Activated CD4-positive, alpha-beta memory T cell treated with anti-CD3 and anti-CD28 coated beads, Interleukin-2, amount 10 ng/mL, durations not matched to agents 7 days and 5 days (primary cell): ENCODE results near the gene KRTAP9-7. TPM values are rescaled to one million over a fixed set of nuclear protein-coding genes. Genes with fewer than 3 reads are reported as not detected.
"Not testable (repeated sequence)": the region's sequence is repeated elsewhere in the genome, so short reads cannot be mapped to it uniquely, and the experiment has no call there.

ENCODE experiments used
- CTCF ChIA-PET: fragments of 350-600 bp; sonication (Branson Sonifier 250); formaldehyde crosslinking; loops from one replicate; lab custom pipeline; 2021; ENCODE audit warnings: antibody characterized with exemption, inconsistent platforms; lab: Charles Lee
- POLR2A ChIA-PET: fragments of 350-600 bp; sonication (Branson Sonifier 250); formaldehyde crosslinking; loops from one replicate; lab custom pipeline; 2021; ENCODE audit warnings: antibody characterized with exemption; lab: Charles Lee
- DNase-seq: peaks from one replicate; pipeline ENCODE4 v3.0.0-alpha.2; 2020
- H3K27ac Mint-ChIP-seq: one replicate; pipeline ENCODE4 v1.8.0; 2021; ENCODE audit warnings: mild to moderate bottlenecking, mixed read lengths
- H3K27me3 Mint-ChIP-seq: one replicate; pipeline ENCODE4 v1.8.0; 2021; ENCODE audit warnings: mixed read lengths
- H3K36me3 Mint-ChIP-seq: one replicate; pipeline ENCODE4 v1.8.0; 2021; ENCODE audit warnings: low read depth, mixed read lengths
- H3K4me1 Mint-ChIP-seq: one replicate; pipeline ENCODE4 v1.8.0; 2021; ENCODE audit warnings: mixed read lengths
- H3K4me3 Mint-ChIP-seq: one replicate; pipeline ENCODE4 v1.8.0; 2021; ENCODE audit warnings: mild to moderate bottlenecking, mixed read lengths
- H3K9me3 Mint-ChIP-seq: one replicate; pipeline ENCODE4 v1.8.0; 2021; ENCODE audit warnings: mixed read lengths
- total RNA-seq, 2 experiments: library from RNA; stranded (reverse); gene quantifications; one replicate each; pipeline ENCODE4 v1.2.3, GENCODE V29; 2021

The KRTAP9-7 gene
- total RNA-seq, result not detected

- DNase-seq, H3K36me3 Mint-ChIP-seq, CTCF ChIA-PET, H3K9me3 Mint-ChIP-seq, H3K4me3 Mint-ChIP-seq, H3K4me1 Mint-ChIP-seq, H3K27ac Mint-ChIP-seq: not testable (repeated sequence)
- peaks cover 14% of the 10 kb centered on the region for H3K27me3 Mint-ChIP-seq
- POLR2A ChIA-PET, result interaction anchor here (0.6 kb wide), 1 partner anchor 12 kb away, joined by 3 read pairs; no protein-coding TSS in a partner anchor
Measured at GRCh38 chr17:41275648-41276190, at the start of gene KRTAP9-7. Gene KRTAP9-7 (plus strand): TSS chr17:41275698. CDS start chr17:41275698, 0 bp downstream.

- ChIA-PET CTCF (no interaction called here), POLR2A (no interaction called here)
- H3K27me3 Mint-ChIP-seq, result peaks cover 10% of the 10 kb centered on the region
- no peak overlapping the region for H3K27ac Mint-ChIP-seq
- no peaks in the 10 kb centered on the region for H3K36me3 Mint-ChIP-seq
- DNase-seq, result no peak
- H3K4me3 Mint-ChIP-seq, result no peak overlapping the region
- H3K9me3 Mint-ChIP-seq, result no peaks in the 10 kb centered on the region
- H3K4me1 Mint-ChIP-seq, result no peaks in the 10 kb centered on the region
Measured at GRCh38 chr17:41226051-41226450, 49.4 kb upstream of the KRTAP9-7 start.

- H3K4me3 Mint-ChIP-seq, POLR2A ChIA-PET, H3K4me1 Mint-ChIP-seq: not testable (repeated sequence)
Measured at GRCh38 chr17:41226598-41227095, 48.9 kb upstream of the KRTAP9-7 start, which contains the start of gene KRTAP9-2. Gene KRTAP9-2 (plus strand): TSS chr17:41226648. CDS start chr17:41226655, 7 bp downstream.

GRCh38 chr17:41230094-41230493 lies 45.4 kb upstream of the KRTAP9-7 start:
- Mint-ChIP-seq H3K4me1 (no peaks in the 10 kb centered on the region), H3K36me3 (no peaks in the 10 kb centered on the region), H3K9me3 (no peaks in the 10 kb centered on the region), H3K27ac (no peak overlapping the region), H3K27me3 (peaks cover 15% of the 10 kb centered on the region), H3K4me3 (no peak overlapping the region)
- ChIA-PET POLR2A (no interaction called here), CTCF (no interaction called here)
- no peak for DNase-seq

More at GRCh38 chr17:41226598-41227095, 48.9 kb upstream of the KRTAP9-7 start, which contains the start of gene KRTAP9-2:
- H3K27ac Mint-ChIP-seq, H3K27me3 Mint-ChIP-seq, H3K36me3 Mint-ChIP-seq, H3K9me3 Mint-ChIP-seq, CTCF ChIA-PET, DNase-seq: not testable (repeated sequence)

- ChIA-PET CTCF (no interaction called here), POLR2A (no interaction called here)
- no peak overlapping the region for H3K4me3 Mint-ChIP-seq
- H3K36me3 Mint-ChIP-seq, result no peaks in the 10 kb centered on the region
- H3K4me1 Mint-ChIP-seq, result no peaks in the 10 kb centered on the region
- no peak overlapping the region for H3K27ac Mint-ChIP-seq
- peaks cover 20% of the 10 kb centered on the region for H3K27me3 Mint-ChIP-seq
- no peak for DNase-seq
- H3K9me3 Mint-ChIP-seq, result no peaks in the 10 kb centered on the region
Measured at GRCh38 chr17:41231731-41232130, 43.8 kb upstream of the KRTAP9-7 start.

GRCh38 chr17:41232399-41233105 lies 42.9 kb upstream of the KRTAP9-7 start, which contains the start of gene KRTAP9-3:
Gene KRTAP9-3 (plus strand): TSS chr17:41232449. CDS start chr17:41232502, 53 bp downstream.
- H3K4me3 Mint-ChIP-seq, POLR2A ChIA-PET, H3K4me1 Mint-ChIP-seq, H3K9me3 Mint-ChIP-seq, DNase-seq, H3K36me3 Mint-ChIP-seq, CTCF ChIA-PET, H3K27ac Mint-ChIP-seq: not testable (repeated sequence)
- H3K27me3 Mint-ChIP-seq, result peaks cover 20% of the 10 kb centered on the region

- H3K27ac Mint-ChIP-seq, H3K9me3 Mint-ChIP-seq, H3K4me1 Mint-ChIP-seq, H3K4me3 Mint-ChIP-seq, POLR2A ChIA-PET, H3K36me3 Mint-ChIP-seq, CTCF ChIA-PET, DNase-seq: not testable (repeated sequence)
- H3K27me3 Mint-ChIP-seq, result peaks cover 17% of the 10 kb centered on the region
Measured at GRCh38 chr17:41237116-41237515, 38.4 kb upstream of the KRTAP9-7 start.

GRCh38 chr17:41237949-41238437 lies 37.5 kb upstream of the KRTAP9-7 start, which contains the start of gene KRTAP9-8:
Gene KRTAP9-8 (plus strand): TSS chr17:41237999. CDS start chr17:41238052, 53 bp downstream.
- H3K4me1 Mint-ChIP-seq, H3K9me3 Mint-ChIP-seq, CTCF ChIA-PET, POLR2A ChIA-PET, H3K36me3 Mint-ChIP-seq, H3K4me3 Mint-ChIP-seq, DNase-seq, H3K27ac Mint-ChIP-seq: not testable (repeated sequence)
- peaks cover 16% of the 10 kb centered on the region for H3K27me3 Mint-ChIP-seq

- DNase-seq, result not testable (repeated sequence)
Measured at GRCh38 chr17:41246995-41247787, 28.3 kb upstream of the KRTAP9-7 start.

GRCh38 chr17:41249637-41250240 lies 25.8 kb upstream of the KRTAP9-7 start, which contains the start of gene KRTAP9-4:
Gene KRTAP9-4 (plus strand): TSS chr17:41249687. CDS start chr17:41249721, 34 bp downstream.
- H3K9me3 Mint-ChIP-seq, H3K4me3 Mint-ChIP-seq, DNase-seq, CTCF ChIA-PET, H3K4me1 Mint-ChIP-seq, H3K27ac Mint-ChIP-seq, POLR2A ChIA-PET, H3K36me3 Mint-ChIP-seq: not testable (repeated sequence)
- peaks cover 25% of the 10 kb centered on the region for H3K27me3 Mint-ChIP-seq

More at GRCh38 chr17:41246995-41247787, 28.3 kb upstream of the KRTAP9-7 start:
- POLR2A ChIA-PET, H3K4me1 Mint-ChIP-seq, H3K36me3 Mint-ChIP-seq, H3K9me3 Mint-ChIP-seq, H3K27ac Mint-ChIP-seq, H3K4me3 Mint-ChIP-seq: not testable (repeated sequence)
- CTCF ChIA-PET, result interaction anchor here (0.6 kb wide), 1 partner anchor 74 kb away, joined by 3 read pairs; no protein-coding TSS in a partner anchor
- H3K27me3 Mint-ChIP-seq, result peaks cover 19% of the 10 kb centered on the region

- ChIA-PET POLR2A (no interaction called here), CTCF (no interaction called here)
- no peak overlapping the region for H3K27ac Mint-ChIP-seq
- peaks cover 25% of the 10 kb centered on the region for H3K27me3 Mint-ChIP-seq
- no peaks in the 10 kb centered on the region for H3K9me3 Mint-ChIP-seq
- H3K4me3 Mint-ChIP-seq, result no peak overlapping the region
- no peak for DNase-seq
- no peaks in the 10 kb centered on the region for H3K36me3 Mint-ChIP-seq
- no peaks in the 10 kb centered on the region for H3K4me1 Mint-ChIP-seq
Measured at GRCh38 chr17:41251261-41251660, 24.2 kb upstream of the KRTAP9-7 start.

- H3K27ac Mint-ChIP-seq, result no peak overlapping the region
- no peaks in the 10 kb centered on the region for H3K9me3 Mint-ChIP-seq
- ChIA-PET POLR2A (no interaction called here), CTCF (no interaction called here)
- DNase-seq, result no peak
- H3K27me3 Mint-ChIP-seq, result peaks cover 36% of the 10 kb centered on the region
- no peaks in the 10 kb centered on the region for H3K4me1 Mint-ChIP-seq
- no peaks in the 10 kb centered on the region for H3K36me3 Mint-ChIP-seq
- H3K4me3 Mint-ChIP-seq, result no peak overlapping the region
Measured at GRCh38 chr17:41254861-41255260, 20.6 kb upstream of the KRTAP9-7 start.
